ENCODE data around the gene PPFIA4. TPM values are rescaled to one million over a fixed set of nuclear protein-coding genes. Genes with fewer than 3 reads are reported as not detected.

PPFIA4 gene
- total RNA-seq, 1 donor from 2014 or later, result 1.3 TPM

DNA sequence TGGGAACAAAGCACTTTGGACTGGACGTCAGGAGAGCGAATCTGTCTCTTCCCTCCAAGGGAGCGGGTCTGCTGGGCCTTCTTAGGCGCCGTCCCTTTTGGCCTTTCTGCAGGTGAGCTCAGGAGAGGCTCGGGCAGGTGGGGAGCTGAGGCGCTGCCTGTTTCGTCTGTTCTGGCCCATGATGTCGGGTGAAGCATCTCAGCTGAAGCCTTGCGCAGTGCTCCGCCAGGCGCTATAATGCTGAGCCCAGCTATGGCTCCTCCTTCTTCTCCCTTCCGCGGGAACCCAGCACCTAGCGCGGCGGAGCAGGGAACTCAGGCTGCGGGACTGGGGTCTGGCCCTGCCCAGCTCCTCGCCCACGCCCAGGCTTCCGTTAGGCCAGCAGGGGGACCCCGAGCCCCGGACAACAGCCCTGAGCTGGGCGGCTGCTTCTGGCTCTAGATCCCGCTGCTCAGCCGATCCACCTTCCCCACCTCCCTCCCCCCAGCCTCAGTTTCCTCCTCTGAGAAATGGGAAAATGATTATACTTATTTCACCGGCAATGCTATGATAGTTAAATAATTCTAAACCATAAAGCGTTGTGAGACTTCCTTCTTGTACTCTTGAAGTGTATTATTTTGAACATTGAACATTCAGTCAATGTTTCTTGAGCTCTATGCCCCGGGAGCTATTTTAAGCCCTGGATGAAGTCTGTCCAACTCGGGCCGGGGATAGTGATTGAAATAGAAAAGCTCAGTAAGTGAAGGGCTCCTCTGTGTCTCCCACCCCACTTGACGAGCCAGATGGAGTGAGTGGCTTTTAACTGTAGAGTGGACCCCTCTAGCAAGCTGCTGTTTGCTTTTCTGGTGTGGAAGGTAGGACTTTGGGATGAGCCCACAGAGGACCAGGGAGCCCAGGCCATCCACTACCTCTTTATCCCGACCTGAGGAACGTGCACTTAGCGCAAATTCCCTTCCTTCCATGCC is 91.6 kb downstream of the PPFIA4 start:
- TF ChIP-seq, protein P1, sequence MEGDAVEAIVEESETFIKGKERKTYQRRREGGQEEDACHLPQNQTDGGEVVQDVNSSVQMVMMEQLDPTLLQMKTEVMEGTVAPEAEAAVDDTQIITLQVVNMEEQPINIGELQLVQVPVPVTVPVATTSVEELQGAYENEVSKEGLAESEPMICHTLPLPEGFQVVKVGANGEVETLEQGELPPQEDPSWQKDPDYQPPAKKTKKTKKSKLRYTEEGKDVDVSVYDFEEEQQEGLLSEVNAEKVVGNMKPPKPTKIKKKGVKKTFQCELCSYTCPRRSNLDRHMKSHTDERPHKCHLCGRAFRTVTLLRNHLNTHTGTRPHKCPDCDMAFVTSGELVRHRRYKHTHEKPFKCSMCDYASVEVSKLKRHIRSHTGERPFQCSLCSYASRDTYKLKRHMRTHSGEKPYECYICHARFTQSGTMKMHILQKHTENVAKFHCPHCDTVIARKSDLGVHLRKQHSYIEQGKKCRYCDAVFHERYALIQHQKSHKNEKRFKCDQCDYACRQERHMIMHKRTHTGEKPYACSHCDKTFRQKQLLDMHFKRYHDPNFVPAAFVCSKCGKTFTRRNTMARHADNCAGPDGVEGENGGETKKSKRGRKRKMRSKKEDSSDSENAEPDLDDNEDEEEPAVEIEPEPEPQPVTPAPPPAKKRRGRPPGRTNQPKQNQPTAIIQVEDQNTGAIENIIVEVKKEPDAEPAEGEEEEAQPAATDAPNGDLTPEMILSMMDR (IDR thresholded peaks at IDR 0.05), result peak; percentile 81
- ATAC-seq (peak; percentile 93), DNase-seq (peak; percentile 90)
- Histone ChIP-seq H3K27ac (no peak overlapping the region), H3K4me1 (no peaks in the 10 kb centered on the region), H3K9me3 (no peaks in the 10 kb centered on the region), H3K27me3 (peaks cover 54% of the 10 kb centered on the region), H3K36me3 (no peaks in the 10 kb centered on the region), H3K4me3 (no peak overlapping the region)
- intact Hi-C loops (cut with DNase I), result no loop called here

DNA sequence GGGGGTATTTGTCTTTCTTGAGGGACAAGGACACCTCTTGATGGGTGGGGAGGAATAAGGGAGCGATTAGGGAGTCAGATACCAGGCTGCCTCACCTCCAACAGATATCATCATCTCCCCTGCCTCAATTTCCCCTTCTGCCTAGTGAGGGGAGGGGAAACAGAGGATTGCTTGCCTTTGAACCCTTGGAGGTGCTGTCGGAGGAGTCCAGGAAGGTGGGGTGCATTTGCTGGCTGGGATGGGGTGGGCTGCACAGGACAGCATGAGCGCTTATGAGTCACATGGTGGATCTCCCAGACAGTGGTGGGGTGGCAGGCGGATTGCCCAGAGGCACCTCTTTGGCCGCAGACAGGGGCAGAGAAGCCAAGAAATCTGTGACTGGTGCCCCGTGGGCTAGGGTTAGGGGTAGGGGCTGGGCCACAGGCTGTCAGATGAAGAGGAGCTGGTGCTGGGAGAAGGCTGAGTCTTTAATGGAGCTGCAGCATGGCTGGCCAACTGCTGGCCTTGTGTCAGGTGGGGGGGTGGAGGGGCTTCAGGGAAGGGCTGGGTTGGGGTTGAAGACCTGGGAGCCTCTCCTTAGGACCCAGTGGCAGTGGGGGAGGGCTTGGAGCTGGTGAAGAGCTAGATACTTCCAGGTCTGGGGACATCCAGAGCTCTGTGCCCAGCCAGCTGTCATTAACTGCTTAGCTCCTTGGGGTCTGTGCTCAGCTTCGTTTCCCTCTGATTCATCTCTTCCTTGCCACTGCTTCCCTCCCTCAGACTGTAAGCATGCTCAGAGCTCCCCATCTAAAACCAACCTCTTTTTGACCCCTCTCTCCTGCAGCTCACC is 94.2 kb downstream of the PPFIA4 start:
- H3K4me1 ChIP-seq, result no peaks in the 10 kb centered on the region
- intact Hi-C loops (cut with DNase I), result loop anchor here (5.0 kb wide), 1 partner anchor 97 kb away; no protein-coding TSS in a partner anchor
- H3K27ac ChIP-seq, result no peak overlapping the region
- TF ChIP-seq, protein P1 (IDR thresholded peaks at IDR 0.05), result no peak
- no peaks in the 10 kb centered on the region for H3K9me3 ChIP-seq
- no peaks in the 10 kb centered on the region for H3K36me3 ChIP-seq
- peaks cover 72% of the 10 kb centered on the region for H3K27me3 ChIP-seq
- ATAC-seq (no peak), DNase-seq (no peak)
- no peak overlapping the region for H3K4me3 ChIP-seq

DNA sequence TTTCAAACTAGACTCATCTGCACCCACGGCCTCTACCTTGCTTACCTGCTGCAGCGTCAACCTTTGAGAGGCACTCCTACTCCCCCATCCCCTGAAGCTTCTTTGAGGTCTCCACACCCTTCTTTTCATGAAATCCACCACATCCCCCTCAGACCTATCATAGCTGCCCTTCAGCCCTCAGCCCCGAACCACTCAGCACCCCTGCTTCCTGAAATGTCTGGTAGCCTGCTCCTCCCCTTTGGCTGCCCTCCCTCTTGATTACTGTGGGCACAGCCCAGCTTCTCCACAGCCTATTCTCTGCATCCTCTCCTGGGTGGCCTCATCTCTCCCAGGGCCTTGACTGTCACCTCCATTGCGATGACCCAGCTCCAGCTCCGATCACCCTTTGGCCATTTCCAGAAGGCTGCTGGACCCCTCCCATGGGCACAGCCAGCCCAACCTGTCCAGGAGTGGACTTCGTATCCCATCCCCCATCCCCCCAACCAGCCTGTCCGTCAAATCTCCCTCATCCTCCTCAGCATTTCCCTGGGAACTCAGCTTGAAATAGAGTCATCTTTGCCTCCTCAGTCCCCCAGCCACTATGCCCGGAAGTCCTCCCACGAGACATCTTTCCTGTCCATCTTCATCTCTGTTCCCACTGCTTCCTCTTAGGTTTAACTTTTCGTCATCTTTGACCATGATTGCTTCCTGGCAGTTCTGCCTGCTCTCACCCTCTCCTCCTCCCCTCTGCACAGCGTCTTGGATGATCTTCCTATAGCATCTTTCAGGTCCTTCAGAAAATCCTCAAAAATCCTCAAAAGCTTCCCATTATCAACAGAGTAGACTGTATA is 95.1 kb downstream of the PPFIA4 start:
- intact Hi-C loops (cut with DNase I), result loop anchor here (5.0 kb wide), 1 partner anchor 96 kb away; no protein-coding TSS in a partner anchor
- Histone ChIP-seq H3K36me3 (no peaks in the 10 kb centered on the region), H3K9me3 (no peaks in the 10 kb centered on the region), H3K27ac (no peak overlapping the region), H3K27me3 (peaks cover 71% of the 10 kb centered on the region), H3K4me3 (no peak overlapping the region), H3K4me1 (peaks cover under 1% of the 10 kb centered on the region)
- TF ChIP-seq, protein P1 (IDR thresholded peaks at IDR 0.05), result no peak
- no peak for DNase-seq
- peak; percentile 37 for ATAC-seq

DNA sequence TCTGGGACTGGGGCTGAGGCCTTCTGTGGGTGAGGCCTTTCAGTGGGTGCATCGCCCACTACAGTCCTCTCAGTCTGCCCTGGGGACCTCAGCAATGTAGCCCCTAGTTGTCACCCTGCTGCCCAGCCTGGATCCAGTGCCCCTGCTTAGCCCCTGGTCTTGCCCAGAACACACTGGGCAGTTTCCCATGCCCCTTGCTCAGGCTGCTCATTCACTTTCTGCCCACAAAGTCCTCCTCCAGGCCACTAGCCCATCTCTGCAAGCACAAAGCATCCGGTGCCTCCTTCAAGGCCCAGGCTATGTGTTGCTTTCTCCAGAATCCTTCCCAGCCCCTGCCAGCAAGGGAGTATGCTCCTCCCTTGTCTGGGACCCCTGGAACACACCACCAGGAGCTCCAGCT is 95.9 kb downstream of the PPFIA4 start:
- H3K27me3 ChIP-seq, result peaks cover 71% of the 10 kb centered on the region
- no peak for ATAC-seq

More for the DNA sequence above, 95.9 kb downstream of the PPFIA4 start:
- no peak overlapping the region for H3K27ac ChIP-seq
- no peak for DNase-seq
- TF ChIP-seq, protein P1 (IDR thresholded peaks at IDR 0.05), result no peak
- intact Hi-C loops (cut with DNase I), result loop anchor here (5.0 kb wide), 1 partner anchor 95 kb away; no protein-coding TSS in a partner anchor
- no peaks in the 10 kb centered on the region for H3K36me3 ChIP-seq
- H3K4me3 ChIP-seq, result no peak overlapping the region
- peaks cover 8% of the 10 kb centered on the region for H3K4me1 ChIP-seq
- no peaks in the 10 kb centered on the region for H3K9me3 ChIP-seq

Data from upper lobe of right lung (tissue), 1 donor.